HUES64 (cell line): ENCODE measurements around the gene ZBTB43.

Experiments used
- H3K27ac ChIP-seq: 2 replicates; pipeline ENCODE4 v1.7.0; 2013; ENCODE audit warnings: low read depth, low read length, inconsistent platforms
- H3K27me3 ChIP-seq: 2 replicates; pipeline ENCODE4 v1.6.1; 2013; ENCODE audit warnings: mild to moderate bottlenecking, low read length; ENCODE audit not compliant: insufficient read depth
- H3K36me3 ChIP-seq: 2 replicates; pipeline ENCODE4 v1.6.1; 2013; ENCODE audit warnings: mild to moderate bottlenecking, low read length; ENCODE audit not compliant: insufficient read depth
- H3K4me1 ChIP-seq: 2 replicates; pipeline ENCODE4 v1.6.1; 2013; ENCODE audit warnings: mild to moderate bottlenecking, low read length, moderate library complexity; ENCODE audit not compliant: insufficient read depth
- H3K4me3 ChIP-seq: 2 replicates; pipeline ENCODE4 v1.5.1; 2013; ENCODE audit warnings: mild to moderate bottlenecking, low read length, moderate library complexity
- H3K9ac ChIP-seq: 2 replicates; pipeline ENCODE4 v1.6.1; 2013; ENCODE audit warnings: mild to moderate bottlenecking, low read depth, low read length
- H3K9me3 ChIP-seq: 2 replicates; pipeline ENCODE4 v1.6.1; 2013; ENCODE audit warnings: low read depth, low read length; ENCODE audit not compliant: insufficient read depth
- WGBS: fragments of 150-250, 120-280 bp; methylation state at CpG from one replicate; pipeline ENCODE4 v1.1.7; 2013; ENCODE audit warnings: missing lambda C conversion rate; 5-methylcytosine and 5-hydroxymethylcytosine counted together

Gene ZBTB43

DNA sequence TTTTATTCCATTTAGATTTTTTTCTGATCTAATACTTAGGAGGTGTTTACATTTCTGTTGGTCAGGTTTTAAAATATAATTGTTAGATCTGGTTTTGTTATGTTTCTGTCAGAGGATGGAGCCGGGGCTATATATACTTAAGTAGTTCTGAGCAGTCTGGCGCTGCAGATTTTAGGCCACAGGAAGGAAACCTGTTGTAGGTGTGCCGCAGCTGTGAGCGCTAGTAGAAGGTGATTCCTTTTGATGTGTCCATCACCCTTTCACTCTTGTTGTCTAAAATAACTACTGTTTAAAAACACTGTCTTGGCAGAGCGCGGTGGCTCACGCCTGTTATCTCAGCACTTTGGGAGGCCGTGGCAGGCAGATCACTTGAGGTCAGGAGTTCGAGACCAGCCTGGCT is 72.6 kb downstream of the ZBTB43 start:
- Histone ChIP-seq H3K9me3 (no peaks in the 10 kb centered on the region), H3K9ac (no peak overlapping the region), H3K4me1 (no peaks in the 10 kb centered on the region; the same call in 1 of the 2 replicates), H3K4me3 (no peak overlapping the region), H3K27ac (no peak overlapping the region), H3K27me3 (no peaks in the 10 kb centered on the region), H3K36me3 (peaks cover 33% of the 10 kb centered on the region)
- WGBS, result 96% methylated on average over 9 of the region's 9 CpGs

DNA sequence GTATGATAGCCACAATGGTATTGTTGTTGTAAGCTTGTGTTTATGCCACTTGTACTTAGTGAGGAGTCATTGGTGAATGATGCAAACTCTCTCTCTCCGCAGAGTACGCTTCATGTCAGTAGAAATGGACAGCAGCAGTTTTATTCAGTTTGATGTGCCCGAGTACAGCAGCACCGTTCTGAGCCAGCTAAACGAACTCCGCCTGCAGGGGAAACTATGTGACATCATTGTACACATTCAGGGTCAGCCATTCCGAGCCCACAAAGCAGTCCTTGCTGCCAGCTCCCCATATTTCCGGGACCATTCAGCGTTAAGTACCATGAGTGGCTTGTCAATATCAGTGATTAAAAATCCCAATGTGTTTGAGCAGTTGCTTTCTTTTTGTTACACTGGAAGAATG is 74.4 kb downstream of the ZBTB43 start:
- no peaks in the 10 kb centered on the region for H3K4me1 ChIP-seq
- H3K9ac ChIP-seq, result no peak overlapping the region
- peaks cover 36% of the 10 kb centered on the region for H3K36me3 ChIP-seq
- H3K4me3 ChIP-seq, result no peak overlapping the region
- no peak overlapping the region for H3K27ac ChIP-seq
- H3K9me3 ChIP-seq, result no peaks in the 10 kb centered on the region
- WGBS, result 97% methylated on average over 9 of the region's 9 CpGs
- H3K27me3 ChIP-seq, result no peaks in the 10 kb centered on the region

GRCh38 chr9:126880226-126880946 is 75.5 kb downstream of the ZBTB43 start:
- Histone ChIP-seq H3K9ac (no peak overlapping the region), H3K4me1 (peaks cover 3% of the 10 kb centered on the region; the same call in 1 of the 2 replicates), H3K36me3 (peaks cover 36% of the 10 kb centered on the region), H3K4me3 (no peak overlapping the region), H3K9me3 (no peaks in the 10 kb centered on the region), H3K27me3 (no peaks in the 10 kb centered on the region), H3K27ac (no peak overlapping the region)
- WGBS, result 96% methylated on average over 23 of the region's 23 CpGs

GRCh38 chr9:126880947-126881332 is 76.1 kb downstream of the ZBTB43 start:
- no peaks in the 10 kb centered on the region for H3K27me3 ChIP-seq

GRCh38 chr9:126882746-126883145 is 77.9 kb downstream of the ZBTB43 start:
- H3K27me3 ChIP-seq, result no peaks in the 10 kb centered on the region
- no peak overlapping the region for H3K9ac ChIP-seq
- 94% methylated on average over 11 of the region's 11 CpGs for WGBS
- H3K9me3 ChIP-seq, result no peaks in the 10 kb centered on the region
- H3K27ac ChIP-seq, result no peak overlapping the region
- peaks cover 36% of the 10 kb centered on the region for H3K36me3 ChIP-seq
- H3K4me1 ChIP-seq, result peaks cover 14% of the 10 kb centered on the region
- no peak overlapping the region for H3K4me3 ChIP-seq

More at GRCh38 chr9:126880947-126881332, 76.1 kb downstream of the ZBTB43 start:
- Histone ChIP-seq H3K27ac (no peak overlapping the region), H3K36me3 (peaks cover 36% of the 10 kb centered on the region), H3K9ac (no peak overlapping the region), H3K9me3 (no peaks in the 10 kb centered on the region), H3K4me3 (no peak overlapping the region), H3K4me1 (peaks cover 8% of the 10 kb centered on the region; the same call in 1 of the 2 replicates)
- 95% methylated on average over 6 of the region's 6 CpGs for WGBS

GRCh38 chr9:126883636-126884035 is 78.8 kb downstream of the ZBTB43 start:
- H3K9me3 ChIP-seq, result no peaks in the 10 kb centered on the region
- no peak overlapping the region for H3K9ac ChIP-seq
- peaks cover 14% of the 10 kb centered on the region for H3K4me1 ChIP-seq
- H3K36me3 ChIP-seq, result peaks cover 36% of the 10 kb centered on the region
- 83% methylated on average over 15 of the region's 15 CpGs for WGBS
- H3K4me3 ChIP-seq, result no peak overlapping the region
- no peaks in the 10 kb centered on the region for H3K27me3 ChIP-seq
- H3K27ac ChIP-seq, result no peak overlapping the region

DNA sequence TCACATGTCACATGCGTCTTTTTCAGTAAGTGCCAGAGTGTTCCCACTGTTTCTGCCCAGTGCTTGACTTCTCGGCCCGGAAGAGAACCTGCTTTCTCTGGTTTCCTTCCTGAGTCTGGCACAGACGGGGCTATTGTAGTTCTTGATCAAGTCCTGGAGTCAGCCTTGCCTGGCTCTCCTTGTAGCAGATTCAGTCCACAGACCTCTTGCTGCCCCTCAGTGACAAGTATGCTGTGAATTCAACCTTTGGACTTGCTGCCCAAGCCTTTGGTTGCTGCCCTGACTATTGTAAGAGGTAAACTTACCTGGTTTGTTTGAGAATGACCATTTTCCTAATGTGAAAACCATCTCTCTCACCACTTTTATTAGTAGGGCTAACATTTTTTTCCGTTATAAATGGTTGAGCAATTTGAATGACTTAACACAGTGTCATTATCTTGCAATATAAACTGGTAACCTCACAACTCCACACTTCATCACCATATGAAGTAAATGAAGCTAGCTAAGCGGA is 80.3 kb downstream of the ZBTB43 start:
- no peak overlapping the region for H3K9ac ChIP-seq
- peaks cover 23% of the 10 kb centered on the region for H3K36me3 ChIP-seq
- H3K9me3 ChIP-seq, result no peaks in the 10 kb centered on the region
- 94% methylated on average over 5 of the region's 6 CpGs for WGBS
- H3K4me3 ChIP-seq, result no peak overlapping the region
- peaks cover 14% of the 10 kb centered on the region for H3K4me1 ChIP-seq
- no peaks in the 10 kb centered on the region for H3K27me3 ChIP-seq
- H3K27ac ChIP-seq, result no peak overlapping the region

GRCh38 chr9:126886034-126886822 is 81.4 kb downstream of the ZBTB43 start:
- H3K9me3 ChIP-seq, result no peaks in the 10 kb centered on the region
- H3K27ac ChIP-seq, result no peak overlapping the region
- no peak overlapping the region for H3K4me3 ChIP-seq
- H3K27me3 ChIP-seq, result no peaks in the 10 kb centered on the region
- peaks cover 14% of the 10 kb centered on the region for H3K4me1 ChIP-seq
- peaks cover 14% of the 10 kb centered on the region for H3K36me3 ChIP-seq
- H3K9ac ChIP-seq, result no peak overlapping the region
- WGBS, result 58% methylated on average over 23 of the region's 23 CpGs

DNA sequence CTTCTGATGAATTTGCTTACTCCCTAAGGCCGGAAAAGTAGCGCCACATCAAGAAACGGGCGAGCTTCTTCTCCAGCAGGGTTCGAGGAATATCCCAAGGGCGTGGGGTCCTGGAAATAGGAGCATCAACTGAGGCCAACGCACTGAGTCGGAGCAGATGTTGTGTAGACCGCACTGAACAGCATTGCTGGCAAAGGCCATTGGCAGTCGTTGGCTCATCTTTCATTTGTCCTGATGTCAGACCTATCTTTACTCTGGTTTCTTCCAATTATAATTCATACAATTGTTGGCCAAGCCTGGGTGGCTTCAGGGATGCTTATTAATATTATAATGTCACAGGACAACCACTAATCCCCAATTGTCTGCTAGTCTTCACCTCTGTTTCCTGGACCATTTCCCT is 82.1 kb downstream of the ZBTB43 start:
- no peak overlapping the region for H3K4me3 ChIP-seq
- H3K27me3 ChIP-seq, result no peaks in the 10 kb centered on the region
- no peaks in the 10 kb centered on the region for H3K9me3 ChIP-seq
- WGBS, result 92% methylated on average over 10 of the region's 10 CpGs
- no peak overlapping the region for H3K27ac ChIP-seq
- H3K36me3 ChIP-seq, result peaks cover 8% of the 10 kb centered on the region; the same call in 1 of the 2 replicates
- H3K9ac ChIP-seq, result no peak overlapping the region
- peaks cover 14% of the 10 kb centered on the region for H3K4me1 ChIP-seq
